Cardiac fibroblast (primary cell): ENCODE data around the gene BLACAT1.

Experiments
- DNase-seq, 2 donors: peaks; one replicate each; pipeline versions ENCODE4 v3.0.0 to v3.0.0-alpha.2; 2010; ENCODE audit warnings: low read depth in 2 of 2
- H3K4me3 ChIP-seq, 2 donors: replicated peaks in 1 of 2; 1 replicate in 1 of 2; 2 replicates in 1 of 2; pipeline ENCODE4 v1.5.1; 2011; ENCODE audit warnings: low read depth in 2 of 2, low read length in 2 of 2, mild to moderate bottlenecking in 2 of 2, moderate library complexity in 1 of 2
- CTCF ChIP-seq: IDR thresholded peaks from one replicate; pipeline ENCODE4 v1.5.1; 2011; ENCODE audit warnings: low read depth, mild to moderate bottlenecking, low read length, inconsistent platforms

BLACAT1 gene

GRCh38 chr1:205455581-205456382 is at the start of gene BLACAT1:
Gene BLACAT1 (minus strand): TSS chr1:205456045.
- TF ChIP-seq CTCF: no peak
- no peak for DNase-seq
- H3K4me3 ChIP-seq: no peak within 1 kb of the TSS

DNA sequence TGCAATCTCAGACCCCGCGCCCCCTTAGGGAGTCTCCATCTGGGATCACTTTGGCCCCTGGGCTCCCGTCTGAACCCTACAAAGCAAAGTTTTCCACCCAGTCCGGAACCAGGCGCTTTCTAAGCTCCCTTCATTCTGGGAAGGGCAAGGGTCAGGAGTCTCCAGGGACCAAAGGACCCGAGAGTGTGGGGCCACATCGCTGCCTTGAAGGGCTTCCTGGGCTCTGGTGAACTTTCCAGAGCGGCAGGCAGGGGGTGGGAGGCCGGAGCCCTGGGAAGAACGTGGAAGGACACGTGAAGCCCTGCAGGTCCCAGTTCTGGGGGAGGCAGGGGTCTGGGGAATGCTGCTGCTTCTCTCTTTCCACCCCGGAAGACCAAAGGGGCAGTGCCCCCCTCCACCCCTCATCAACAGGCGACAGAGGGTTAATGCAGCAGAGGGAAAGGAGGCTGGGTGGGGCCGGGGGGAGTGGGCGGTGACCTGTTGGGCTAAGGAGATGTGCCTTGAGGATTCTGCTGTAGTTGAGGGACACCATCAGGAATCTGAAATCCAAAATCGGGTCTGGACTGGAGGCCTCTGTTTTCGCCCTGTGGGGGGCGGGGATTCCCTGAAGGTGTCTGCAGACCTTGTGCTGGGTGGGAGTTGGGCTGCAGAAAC is 49.4 kb upstream of the BLACAT1 start:
- no peak for TF ChIP-seq CTCF
- DNase-seq: no peak
- peak overlapping the region; percentile 37 to 53 for H3K4me3 ChIP-seq

DNA sequence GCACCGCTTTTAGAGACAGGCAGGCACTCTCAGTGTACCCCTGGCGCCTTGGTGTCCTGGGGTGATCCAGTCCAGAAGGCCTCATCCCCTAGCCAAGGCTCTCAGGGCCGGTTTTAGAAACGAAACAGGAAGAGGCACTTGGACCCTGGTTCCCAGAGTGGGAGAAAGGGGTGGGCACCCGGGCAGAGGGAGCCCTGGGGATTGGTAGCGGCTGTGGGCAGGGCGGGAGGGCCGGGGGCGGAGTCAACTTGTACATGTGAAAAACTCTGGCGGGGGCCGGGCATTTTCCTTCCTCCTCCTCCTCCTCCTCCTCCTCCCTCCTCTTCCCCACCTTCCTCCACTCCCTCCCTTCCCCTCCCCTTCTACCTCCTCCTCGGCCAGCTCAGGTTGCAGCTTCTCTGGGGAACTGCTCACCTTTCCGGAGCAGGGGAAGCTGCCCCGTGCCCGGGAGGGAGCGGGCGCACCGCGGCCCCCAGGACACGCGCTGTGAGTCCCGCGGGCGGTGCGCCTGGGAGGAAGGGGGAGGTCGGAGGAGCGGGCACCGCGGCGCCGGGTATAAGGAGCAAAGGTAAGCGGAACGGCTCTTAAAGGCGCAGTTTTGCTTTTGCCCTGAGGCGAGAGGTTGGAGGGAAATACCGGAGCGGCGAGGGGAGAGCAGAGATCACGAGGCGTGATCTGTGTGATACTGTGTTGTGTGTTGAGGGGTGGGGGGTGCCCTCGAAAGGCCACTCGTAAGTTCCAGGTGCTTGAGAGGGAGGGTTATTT is 48.6 kb upstream of the BLACAT1 start, which contains the start of gene CDK18:
Gene CDK18 (plus strand): TSS at position 359 of the 765 bp plus-strand sequence. CDS start 18,499 bp downstream, outside the sequence.
- no peak for TF ChIP-seq CTCF
- peak in 1 of 2 donors; percentile 64 for DNase-seq

GRCh38 chr1:205502992-205503391 is 47.1 kb upstream of the BLACAT1 start:
- DNase-seq: no peak
- H3K4me3 ChIP-seq: no peak overlapping the region
- TF ChIP-seq CTCF: no peak

More for the DNA sequence above, 48.6 kb upstream of the BLACAT1 start, which contains the start of gene CDK18:
- H3K4me3 ChIP-seq: peak within 1 kb of the TSS; percentile 37 to 53

- H3K4me3 ChIP-seq: no peak overlapping the region
- no peak for TF ChIP-seq CTCF
- DNase-seq: no peak
Observed at GRCh38 chr1:205502111-205502810, 46.4 kb upstream of the BLACAT1 start.
